Caco-2 (cell line): ENCODE measurements around the gene PRKAA2. TPM values are rescaled to one million over a fixed set of nuclear protein-coding genes. Genes with fewer than 3 reads are reported as not detected.

Experiments
- BruUV-seq: library from RNA; stranded (reverse); fragments of 400-500 nt; replicated peaks from 2 replicates; lab custom pipeline; 2021; lab: Mats Ljungman, UMichigan
- CTCF ChIA-PET: fragments of 300-600 bp; sonication (Branson Sonifier 250); formaldehyde crosslinking; loops from one replicate; lab custom pipeline; 2022; ENCODE audit warnings: antibody characterized with exemption; lab: Charles Lee
- POLR2A ChIA-PET: fragments of 300-600 bp; sonication (Branson Sonifier 250); formaldehyde crosslinking; loops from one replicate; lab custom pipeline; 2022; ENCODE audit warnings: antibody characterized with exemption; lab: Charles Lee
- DNase-seq, 2 experiments: peaks; one replicate each; pipeline versions ENCODE4 v3.0.0 to v3.0.0-alpha.2; 2020 to 2022
- H3K27me3 ChIP-seq: replicated peaks from 2 replicates; pipeline ENCODE4 v1.6.0; 2011; ENCODE audit warnings: low read length; ENCODE audit not compliant: control insufficient read depth, insufficient read depth
- H3K36me3 ChIP-seq: 2 replicates; pipeline ENCODE4 v1.5.1; 2011; ENCODE audit warnings: low read length; ENCODE audit not compliant: control insufficient read depth, insufficient read depth
- H3K4me1 ChIP-seq: fragments of 250-450 bp; sonication (Bioruptor Pico); 2 replicates; pipeline ENCODE4 v1.5.1; 2020; ENCODE audit warnings: mild to moderate bottlenecking
- H3K4me3 ChIP-seq: 2 replicates; pipeline ENCODE4 v1.5.1; 2011; ENCODE audit warnings: low read depth, mild to moderate bottlenecking, control low read depth, low read length
- H3K9me3 ChIP-seq: fragments of 250-450 bp; sonication (Bioruptor Pico); 2 replicates; pipeline ENCODE4 v1.5.1; 2020; ENCODE audit warnings: mild to moderate bottlenecking, moderate library complexity
- H3K27ac Mint-ChIP-seq: one replicate; pipeline ENCODE4 v1.8.0; 2022; ENCODE audit warnings: mixed read lengths; ENCODE audit not compliant: unreplicated experiment
- H3K27me3 Mint-ChIP-seq: one replicate; pipeline ENCODE4 v1.8.0; 2022; ENCODE audit warnings: mixed read lengths; ENCODE audit not compliant: insufficient read depth, unreplicated experiment
- H3K36me3 Mint-ChIP-seq: one replicate; pipeline ENCODE4 v1.8.0; 2022; ENCODE audit warnings: mild to moderate bottlenecking, mixed read lengths; ENCODE audit not compliant: insufficient read depth, unreplicated experiment
- H3K4me1 Mint-ChIP-seq: one replicate; pipeline ENCODE4 v1.8.0; 2022; ENCODE audit warnings: low read depth, mixed read lengths; ENCODE audit not compliant: unreplicated experiment
- H3K4me3 Mint-ChIP-seq: one replicate; pipeline ENCODE4 v1.8.0; 2022; ENCODE audit warnings: mild to moderate bottlenecking, moderate library complexity, mixed read lengths; ENCODE audit not compliant: unreplicated experiment
- H3K9me3 Mint-ChIP-seq: one replicate; pipeline ENCODE4 v1.8.0; 2022; ENCODE audit warnings: mixed read lengths; ENCODE audit not compliant: unreplicated experiment
- CTCF ChIP-seq, 2 experiments: fragments of 200-600 bp in 1 of 2; IDR thresholded peaks; 1 replicate in 1 of 2; 2 replicates in 1 of 2; pipeline versions ENCODE4 v1.5.1 to v1.8.0; 2011 to 2022; ENCODE audit warnings: antibody characterized with exemption in 1 of 2, control low read depth in 1 of 2, inconsistent platforms in 1 of 2, low read depth in 1 of 2, low read length in 1 of 2, mild to moderate bottlenecking in 1 of 2, moderate library complexity in 1 of 2; ENCODE audit not compliant: insufficient read depth in 1 of 2, severe bottlenecking in 1 of 2, unreplicated experiment in 1 of 2
- intact Hi-C: fragments of 100-400 bp; cut with micrococcal nuclease; formaldehyde crosslinking; loops from one replicate; pipeline ENCODE4 v1.10.0; 2022; ENCODE audit not compliant: unreplicated experiment
- total RNA-seq: library from RNA; stranded (reverse); gene quantifications from 2 replicates; pipeline ENCODE4 v1.2.3, GENCODE V29; 2022

Gene PRKAA2
- total RNA-seq, 1 experiment from 2014 or later, result 5.8 TPM

- H3K4me3 Mint-ChIP-seq, result no peak overlapping the region
- peaks cover 7% of the 10 kb centered on the region for H3K4me1 Mint-ChIP-seq
- BruUV-seq, result no TSS peak
- H3K9me3 Mint-ChIP-seq, result no peaks in the 10 kb centered on the region
- no peak for TF ChIP-seq CTCF (IDR thresholded peaks at IDR 0.05; ENCODE audit: insufficient read depth in 1 of 2, low read depth in 1 of 2, low read length in 1 of 2, severe bottlenecking in 1 of 2, unreplicated experiment in 1 of 2)
- no peak for DNase-seq
- H3K4me1 ChIP-seq, result no peaks in the 10 kb centered on the region
- H3K36me3 ChIP-seq, result no peaks in the 10 kb centered on the region
- no peak overlapping the region for H3K27ac Mint-ChIP-seq
- H3K4me3 ChIP-seq, result no peak overlapping the region
- no peaks in the 10 kb centered on the region for H3K27me3 Mint-ChIP-seq
- no peaks in the 10 kb centered on the region for H3K36me3 Mint-ChIP-seq
- CTCF ChIA-PET, result no interaction called here
- intact Hi-C loops, result no loop called here
- POLR2A ChIA-PET, result no interaction called here
- no peaks in the 10 kb centered on the region for H3K27me3 ChIP-seq
- no peaks in the 10 kb centered on the region for H3K9me3 ChIP-seq
Observed at GRCh38 chr1:56675763-56676162, 30.6 kb downstream of the PRKAA2 start.

- Mint-ChIP-seq H3K27ac (no peak overlapping the region), H3K36me3 (no peaks in the 10 kb centered on the region)
Observed at GRCh38 chr1:56676571-56677035, 31.5 kb downstream of the PRKAA2 start.

GRCh38 chr1:56683569-56683968 is 38.5 kb downstream of the PRKAA2 start:
- no peaks in the 10 kb centered on the region for H3K9me3 Mint-ChIP-seq
- Histone ChIP-seq H3K4me3 (no peak overlapping the region), H3K36me3 (no peaks in the 10 kb centered on the region), H3K9me3 (no peaks in the 10 kb centered on the region), H3K4me1 (peaks cover 28% of the 10 kb centered on the region), H3K27me3 (no peaks in the 10 kb centered on the region)
- no peaks in the 10 kb centered on the region for H3K27me3 Mint-ChIP-seq
- intact Hi-C loops, result no loop called here
- H3K36me3 Mint-ChIP-seq, result no peaks in the 10 kb centered on the region
- no peak overlapping the region for H3K4me3 Mint-ChIP-seq
- DNase-seq, result peak in 1 of 2 experiments; percentile 5
- H3K4me1 Mint-ChIP-seq, result no peaks in the 10 kb centered on the region
- no peak overlapping the region for H3K27ac Mint-ChIP-seq
- BruUV-seq, result no TSS peak
- ChIA-PET POLR2A (no interaction called here), CTCF (no interaction called here)
- no peak for TF ChIP-seq CTCF (IDR thresholded peaks at IDR 0.05; ENCODE audit: insufficient read depth in 1 of 2, low read depth in 1 of 2, low read length in 1 of 2, severe bottlenecking in 1 of 2, unreplicated experiment in 1 of 2)

More at GRCh38 chr1:56676571-56677035, 31.5 kb downstream of the PRKAA2 start:
- Mint-ChIP-seq H3K4me3 (no peak overlapping the region), H3K27me3 (no peaks in the 10 kb centered on the region), H3K9me3 (no peaks in the 10 kb centered on the region), H3K4me1 (peaks cover 7% of the 10 kb centered on the region)
- intact Hi-C loops, result no loop called here
- Histone ChIP-seq H3K9me3 (no peaks in the 10 kb centered on the region), H3K4me1 (no peaks in the 10 kb centered on the region), H3K36me3 (no peaks in the 10 kb centered on the region), H3K4me3 (no peak overlapping the region), H3K27me3 (no peaks in the 10 kb centered on the region)
- no TSS peak for BruUV-seq
- POLR2A ChIA-PET, result no interaction called here
- DNase-seq, result no peak
- no peak for TF ChIP-seq CTCF (IDR thresholded peaks at IDR 0.05; ENCODE audit: insufficient read depth in 1 of 2, low read depth in 1 of 2, low read length in 1 of 2, severe bottlenecking in 1 of 2, unreplicated experiment in 1 of 2)
- CTCF ChIA-PET, result no interaction called here
